SK-N-SH treated with all-trans-retinoic acid at 6 μM for 48 hours (cell line): Measurements from ENCODE around the gene TSSK2.

ENCODE experiments used
- ARNTL ChIP-seq: fragments of 450-650 bp; formaldehyde crosslinking; IDR thresholded peaks from 2 replicates; pipeline ENCODE4 v1.5.0; 2020; ENCODE audit warnings: low read depth, mild to moderate bottlenecking, moderate library complexity, borderline replicate concordance
- ESRRG ChIP-seq: fragments of 250-450 bp; sonication (Bioruptor Pico); IDR thresholded peaks from 2 replicates; pipeline ENCODE4 v1.6.1; 2021; ENCODE audit warnings: mild to moderate bottlenecking
- GLIS3 ChIP-seq: fragments of 250-450 bp; sonication (Bioruptor Pico); IDR thresholded peaks from 2 replicates; pipeline ENCODE4 v1.5.0; 2020; ENCODE audit warnings: mild to moderate bottlenecking, moderate library complexity
- PATZ1 ChIP-seq: fragments of 250-450 bp; sonication (Bioruptor Pico); IDR thresholded peaks from 2 replicates; pipeline ENCODE4 v1.8.0; 2020; ENCODE audit warnings: mild to moderate bottlenecking, moderate library complexity, borderline replicate concordance
- TCF4 ChIP-seq: fragments of 250-450 bp; sonication (Bioruptor Pico); IDR thresholded peaks from 2 replicates; pipeline ENCODE4 v1.8.0; 2021; ENCODE audit warnings: mild to moderate bottlenecking, moderate library complexity, borderline replicate concordance
- TOX ChIP-seq: fragments of 250-450 bp; sonication (Bioruptor Pico); IDR thresholded peaks from 2 replicates; pipeline ENCODE4 v1.8.0; 2021; ENCODE audit warnings: mild to moderate bottlenecking, moderate library complexity, borderline replicate concordance
- ZFP3 ChIP-seq: fragments of 250-450 bp; sonication (Bioruptor Pico); IDR thresholded peaks from 2 replicates; pipeline ENCODE4 v1.5.0; 2020; ENCODE audit warnings: mild to moderate bottlenecking, moderate library complexity
- TF ChIP-seq, protein P1 (sequence below): fragments of 250-450 bp; sonication (Bioruptor Pico); IDR thresholded peaks from 2 replicates; pipeline ENCODE4 v1.5.0; 2020; ENCODE audit warnings: mild to moderate bottlenecking, moderate library complexity
- TF ChIP-seq, protein P2 (sequence below): fragments of 250-450 bp; sonication (Bioruptor Pico); IDR thresholded peaks from 2 replicates; pipeline ENCODE4 v1.8.0; 2021; ENCODE audit warnings: low read depth, mild to moderate bottlenecking, moderate library complexity, borderline replicate concordance
- TF ChIP-seq, protein P3 (sequence below): fragments of 250-450 bp; sonication (Bioruptor Pico); IDR thresholded peaks from 2 replicates; pipeline ENCODE4 v1.5.1; 2020; ENCODE audit warnings: low read depth, mild to moderate bottlenecking, moderate library complexity

GRCh38 chr22:19137384-19138216 lies 6.5 kb downstream of the TSSK2 start:
- no peak for TF ChIP-seq ARNTL
- no peak for TF ChIP-seq GLIS3 (CRISPR knock-in tag)
- no peak for TF ChIP-seq TCF4
- no peak for TF ChIP-seq TOX (CRISPR knock-in tag)
- TF ChIP-seq, protein P1, sequence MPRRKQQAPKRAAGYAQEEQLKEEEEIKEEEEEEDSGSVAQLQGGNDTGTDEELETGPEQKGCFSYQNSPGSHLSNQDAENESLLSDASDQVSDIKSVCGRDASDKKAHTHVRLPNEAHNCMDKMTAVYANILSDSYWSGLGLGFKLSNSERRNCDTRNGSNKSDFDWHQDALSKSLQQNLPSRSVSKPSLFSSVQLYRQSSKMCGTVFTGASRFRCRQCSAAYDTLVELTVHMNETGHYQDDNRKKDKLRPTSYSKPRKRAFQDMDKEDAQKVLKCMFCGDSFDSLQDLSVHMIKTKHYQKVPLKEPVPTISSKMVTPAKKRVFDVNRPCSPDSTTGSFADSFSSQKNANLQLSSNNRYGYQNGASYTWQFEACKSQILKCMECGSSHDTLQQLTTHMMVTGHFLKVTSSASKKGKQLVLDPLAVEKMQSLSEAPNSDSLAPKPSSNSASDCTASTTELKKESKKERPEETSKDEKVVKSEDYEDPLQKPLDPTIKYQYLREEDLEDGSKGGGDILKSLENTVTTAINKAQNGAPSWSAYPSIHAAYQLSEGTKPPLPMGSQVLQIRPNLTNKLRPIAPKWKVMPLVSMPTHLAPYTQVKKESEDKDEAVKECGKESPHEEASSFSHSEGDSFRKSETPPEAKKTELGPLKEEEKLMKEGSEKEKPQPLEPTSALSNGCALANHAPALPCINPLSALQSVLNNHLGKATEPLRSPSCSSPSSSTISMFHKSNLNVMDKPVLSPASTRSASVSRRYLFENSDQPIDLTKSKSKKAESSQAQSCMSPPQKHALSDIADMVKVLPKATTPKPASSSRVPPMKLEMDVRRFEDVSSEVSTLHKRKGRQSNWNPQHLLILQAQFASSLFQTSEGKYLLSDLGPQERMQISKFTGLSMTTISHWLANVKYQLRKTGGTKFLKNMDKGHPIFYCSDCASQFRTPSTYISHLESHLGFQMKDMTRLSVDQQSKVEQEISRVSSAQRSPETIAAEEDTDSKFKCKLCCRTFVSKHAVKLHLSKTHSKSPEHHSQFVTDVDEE (CRISPR knock-in tag) = no peak
- TF ChIP-seq PATZ1 (CRISPR knock-in tag) = no peak
- no peak for TF ChIP-seq ESRRG (CRISPR knock-in tag)
- no peak for TF ChIP-seq ZFP3 (CRISPR knock-in tag)
- TF ChIP-seq, protein P2, sequence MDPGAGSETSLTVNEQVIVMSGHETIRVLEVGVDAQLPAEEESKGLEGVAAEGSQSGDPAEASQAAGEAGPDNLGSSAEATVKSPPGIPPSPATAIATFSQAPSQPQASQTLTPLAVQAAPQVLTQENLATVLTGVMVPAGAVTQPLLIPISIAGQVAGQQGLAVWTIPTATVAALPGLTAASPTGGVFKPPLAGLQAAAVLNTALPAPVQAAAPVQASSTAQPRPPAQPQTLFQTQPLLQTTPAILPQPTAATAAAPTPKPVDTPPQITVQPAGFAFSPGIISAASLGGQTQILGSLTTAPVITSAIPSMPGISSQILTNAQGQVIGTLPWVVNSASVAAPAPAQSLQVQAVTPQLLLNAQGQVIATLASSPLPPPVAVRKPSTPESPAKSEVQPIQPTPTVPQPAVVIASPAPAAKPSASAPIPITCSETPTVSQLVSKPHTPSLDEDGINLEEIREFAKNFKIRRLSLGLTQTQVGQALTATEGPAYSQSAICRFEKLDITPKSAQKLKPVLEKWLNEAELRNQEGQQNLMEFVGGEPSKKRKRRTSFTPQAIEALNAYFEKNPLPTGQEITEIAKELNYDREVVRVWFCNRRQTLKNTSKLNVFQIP (CRISPR knock-in tag) = no peak
- TF ChIP-seq, protein P3, sequence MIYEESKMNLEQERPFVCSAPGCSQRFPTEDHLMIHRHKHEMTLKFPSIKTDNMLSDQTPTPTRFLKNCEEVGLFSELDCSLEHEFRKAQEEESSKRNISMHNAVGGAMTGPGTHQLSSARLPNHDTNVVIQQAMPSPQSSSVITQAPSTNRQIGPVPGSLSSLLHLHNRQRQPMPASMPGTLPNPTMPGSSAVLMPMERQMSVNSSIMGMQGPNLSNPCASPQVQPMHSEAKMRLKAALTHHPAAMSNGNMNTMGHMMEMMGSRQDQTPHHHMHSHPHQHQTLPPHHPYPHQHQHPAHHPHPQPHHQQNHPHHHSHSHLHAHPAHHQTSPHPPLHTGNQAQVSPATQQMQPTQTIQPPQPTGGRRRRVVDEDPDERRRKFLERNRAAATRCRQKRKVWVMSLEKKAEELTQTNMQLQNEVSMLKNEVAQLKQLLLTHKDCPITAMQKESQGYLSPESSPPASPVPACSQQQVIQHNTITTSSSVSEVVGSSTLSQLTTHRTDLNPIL (CRISPR knock-in tag) = no peak
